NCI-H2227 treated with DMSO at 0.1 percent for 48 hours (cell line): ENCODE data around the gene FHIT.

ENCODE experiments used
- DNase-seq: peaks from one replicate; lab custom pipeline; 2025; lab: John Stamatoyannopoulos, UW

FHIT gene

DNA sequence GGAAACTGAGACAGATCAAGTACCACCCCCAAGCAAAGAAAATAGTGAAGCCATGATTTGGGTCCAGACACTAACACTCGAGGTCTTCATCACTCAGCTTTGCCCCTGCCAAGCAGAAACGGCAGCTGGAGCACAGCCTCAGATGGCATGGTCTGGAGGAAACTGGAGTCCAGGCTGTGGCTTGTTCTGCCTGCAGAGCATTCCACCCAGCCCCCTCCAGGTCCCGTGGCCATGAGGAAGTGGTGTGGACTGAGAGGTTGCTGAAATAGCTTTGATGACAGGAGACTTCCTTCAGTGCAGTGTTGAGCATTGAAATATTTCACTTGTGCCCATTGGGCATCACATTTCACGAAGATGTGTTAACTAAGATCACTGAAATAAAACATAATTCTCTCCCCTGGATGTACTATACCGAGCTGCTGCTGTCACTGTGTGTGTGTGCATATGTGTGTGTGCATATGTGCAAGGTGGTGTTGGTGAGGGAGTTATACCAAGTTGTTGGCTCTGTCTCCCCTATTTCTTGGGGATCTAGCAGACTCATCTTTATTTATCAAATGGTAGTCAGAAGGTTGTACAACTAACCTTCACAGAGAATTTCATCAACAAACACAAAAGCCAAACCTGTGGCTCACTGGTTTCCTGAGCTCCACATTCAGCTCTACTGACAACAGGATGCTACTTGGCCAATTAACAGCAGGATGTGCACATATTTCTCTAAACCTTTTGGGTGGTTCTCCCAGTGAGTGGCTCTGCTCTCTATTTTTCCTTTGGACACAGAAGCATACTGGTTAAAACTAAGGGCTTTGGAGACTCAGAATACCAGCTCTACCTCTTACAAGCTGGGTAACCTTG is 1541.3 kb downstream of the FHIT start:
- DNase-seq, result no peak

DNA sequence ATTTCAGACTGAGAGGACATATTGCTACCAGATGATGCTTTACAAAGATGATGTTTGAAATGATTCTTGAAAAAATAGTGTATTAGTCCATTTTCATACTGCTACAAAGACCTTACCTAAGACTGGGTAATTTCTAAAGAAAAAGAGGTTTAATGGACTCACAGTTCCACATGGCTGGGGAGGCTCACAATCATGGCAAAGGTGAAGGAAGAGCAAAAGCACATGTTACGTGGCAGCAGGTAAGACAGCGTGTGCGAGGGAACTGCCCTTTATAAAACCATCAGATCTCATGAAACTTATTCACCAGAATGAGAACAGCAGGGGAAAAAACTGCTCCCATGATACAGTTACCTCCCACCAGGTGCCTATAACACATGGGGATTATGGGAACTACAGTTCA is 1543.0 kb downstream of the FHIT start:
- DNase-seq, result no peak

DNA sequence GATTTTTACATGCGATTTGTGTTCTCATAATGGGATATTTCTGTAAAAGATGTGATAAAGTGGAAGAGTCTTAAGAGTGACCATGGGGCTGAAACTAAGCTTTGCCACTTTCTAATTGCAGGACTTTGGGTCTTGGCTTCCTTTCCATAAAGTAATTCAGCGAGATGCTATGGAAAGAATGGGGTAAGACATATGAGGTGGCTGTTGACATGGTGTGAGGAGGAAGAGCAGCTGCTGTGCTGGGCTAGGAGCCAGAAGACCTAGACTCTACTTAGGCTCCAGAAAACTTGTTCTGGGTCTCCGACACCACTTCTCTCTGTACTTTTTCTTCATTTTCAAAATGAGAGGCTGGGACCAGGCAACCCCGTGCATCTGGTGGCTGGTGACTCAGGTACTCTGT is 1547.0 kb downstream of the FHIT start:
- DNase-seq, result no peak

GRCh38 chr3:59699648-59700320 is 1551.5 kb downstream of the FHIT start:
- DNase-seq, result no peak
